HEK293 (cell line): Measurements from ENCODE around the gene ZNF286A.

ENCODE experiments used
- EGR2 ChIP-seq: fragments of 450-650 bp; formaldehyde crosslinking; IDR thresholded peaks from 2 replicates; pipeline ENCODE4 v1.5.1; 2016; ENCODE audit warnings: low read depth, missing biosample characterization, missing genetic modification characterization
- FEZF1 ChIP-seq: fragments of 450-650 bp; formaldehyde crosslinking; IDR thresholded peaks from 2 replicates; pipeline ENCODE4 v1.5.1; 2016; ENCODE audit warnings: missing biosample characterization, missing genetic modification characterization
- GLIS1 ChIP-seq: fragments of 450-650 bp; formaldehyde crosslinking; IDR thresholded peaks from 2 replicates; pipeline ENCODE4 v1.5.1; 2016; ENCODE audit warnings: missing biosample characterization, missing genetic modification characterization
- MYNN ChIP-seq: fragments of 450-650 bp; formaldehyde crosslinking; IDR thresholded peaks from 2 replicates; pipeline ENCODE4 v1.5.1; 2016; ENCODE audit warnings: missing biosample characterization, missing genetic modification characterization, borderline replicate concordance
- RBAK ChIP-seq: fragments of 450-650 bp; formaldehyde crosslinking; IDR thresholded peaks from 2 replicates; pipeline ENCODE4 v1.5.1; 2016; ENCODE audit warnings: missing biosample characterization, missing genetic modification characterization
- REST ChIP-seq: fragments of 450-650 bp; formaldehyde crosslinking; IDR thresholded peaks from 2 replicates; pipeline ENCODE4 v1.5.1; 2016; ENCODE audit warnings: missing biosample characterization, missing genetic modification characterization
- SALL2 ChIP-seq: fragments of 450-650 bp; formaldehyde crosslinking; IDR thresholded peaks from 2 replicates; pipeline ENCODE4 v1.5.0; 2017; ENCODE audit warnings: missing biosample characterization, mild to moderate bottlenecking, missing genetic modification characterization, borderline replicate concordance
- SETDB1 ChIP-seq: IDR thresholded peaks from one replicate; pipeline ENCODE4 v1.6.1; 2017; ENCODE audit warnings: mild to moderate bottlenecking, low read length, moderate library complexity, mixed read lengths; ENCODE audit not compliant: insufficient read length
- ZBTB1 ChIP-seq: fragments of 450-650 bp; formaldehyde crosslinking; IDR thresholded peaks from 2 replicates; pipeline ENCODE4 v1.5.1; 2016; ENCODE audit warnings: missing biosample characterization, missing genetic modification characterization
- ZBTB21 ChIP-seq: fragments of 450-650 bp; formaldehyde crosslinking; IDR thresholded peaks from 2 replicates; pipeline ENCODE4 v1.5.1; 2017; ENCODE audit warnings: missing biosample characterization, missing genetic modification characterization
- ZBTB6 ChIP-seq: fragments of 450-650 bp; formaldehyde crosslinking; IDR thresholded peaks from 2 replicates; pipeline ENCODE4 v1.5.1; 2017; ENCODE audit warnings: missing biosample characterization, missing genetic modification characterization
- ZIC2 ChIP-seq: fragments of 450-650 bp; formaldehyde crosslinking; IDR thresholded peaks from 2 replicates; pipeline ENCODE4 v1.5.1; 2016; ENCODE audit warnings: missing biosample characterization, missing genetic modification characterization
- ZNF133 ChIP-seq: fragments of 450-650 bp; formaldehyde crosslinking; IDR thresholded peaks from 2 replicates; pipeline ENCODE4 v1.5.1; 2016; ENCODE audit warnings: missing biosample characterization, missing genetic modification characterization
- ZNF148 ChIP-seq: fragments of 450-650 bp; formaldehyde crosslinking; IDR thresholded peaks from 2 replicates; pipeline ENCODE4 v1.5.0; 2017; ENCODE audit warnings: missing biosample characterization, missing genetic modification characterization, borderline replicate concordance
- ZNF169 ChIP-seq: fragments of 450-650 bp; formaldehyde crosslinking; IDR thresholded peaks from 2 replicates; pipeline ENCODE4 v1.5.1; 2016; ENCODE audit warnings: missing biosample characterization, missing genetic modification characterization
- ZNF292 ChIP-seq: fragments of 450-650 bp; formaldehyde crosslinking; IDR thresholded peaks from 2 replicates; pipeline ENCODE4 v1.5.1; 2016; ENCODE audit warnings: low read depth, missing biosample characterization, missing genetic modification characterization, borderline replicate concordance
- ZNF514 ChIP-seq: fragments of 450-650 bp; formaldehyde crosslinking; IDR thresholded peaks from 2 replicates; pipeline ENCODE4 v1.5.1; 2016; ENCODE audit warnings: missing biosample characterization, missing genetic modification characterization
- ZNF518A ChIP-seq: fragments of 450-650 bp; formaldehyde crosslinking; conservative IDR thresholded peaks from 2 replicates; pipeline ENCODE4 v1.5.1; 2016; ENCODE audit warnings: low read depth, missing biosample characterization, missing genetic modification characterization
- ZNF549 ChIP-seq: fragments of 450-650 bp; IDR thresholded peaks from 2 replicates; pipeline ENCODE4 v1.5.1; 2018; ENCODE audit warnings: missing biosample characterization, missing genetic modification characterization, mild to moderate bottlenecking, inconsistent platforms, moderate library complexity
- ZNF561 ChIP-seq: fragments of 450-650 bp; IDR thresholded peaks from 2 replicates; pipeline ENCODE4 v1.5.1; 2018; ENCODE audit warnings: missing biosample characterization, missing genetic modification characterization, borderline replicate concordance
- ZNF580 ChIP-seq: fragments of 450-650 bp; formaldehyde crosslinking; IDR thresholded peaks from 2 replicates; pipeline ENCODE4 v1.5.1; 2016; ENCODE audit warnings: missing biosample characterization, missing genetic modification characterization
- ZNF585B ChIP-seq: fragments of 450-650 bp; formaldehyde crosslinking; IDR thresholded peaks from 2 replicates; pipeline ENCODE4 v1.5.1; 2016; ENCODE audit warnings: missing biosample characterization, missing genetic modification characterization
- ZNF610 ChIP-seq: fragments of 450-650 bp; formaldehyde crosslinking; IDR thresholded peaks from 2 replicates; pipeline ENCODE4 v1.5.1; 2016; ENCODE audit warnings: missing biosample characterization, missing genetic modification characterization, borderline replicate concordance
- ZNF747 ChIP-seq: fragments of 450-650 bp; formaldehyde crosslinking; IDR thresholded peaks from 2 replicates; pipeline ENCODE4 v1.5.1; 2016; ENCODE audit warnings: missing biosample characterization, missing genetic modification characterization
- ZNF768 ChIP-seq: fragments of 450-650 bp; formaldehyde crosslinking; IDR thresholded peaks from 2 replicates; pipeline ENCODE4 v1.5.1; 2018; ENCODE audit warnings: missing biosample characterization, mild to moderate bottlenecking, missing genetic modification characterization
- ZNF776 ChIP-seq: fragments of 450-650 bp; formaldehyde crosslinking; IDR thresholded peaks from 2 replicates; pipeline ENCODE4 v1.5.0; 2017; ENCODE audit warnings: missing biosample characterization, missing genetic modification characterization, borderline replicate concordance
- ZNF843 ChIP-seq: fragments of 450-650 bp; formaldehyde crosslinking; IDR thresholded peaks from 2 replicates; pipeline ENCODE4 v1.5.1; 2016; ENCODE audit warnings: missing biosample characterization, missing genetic modification characterization
- ZSCAN16 ChIP-seq: fragments of 450-650 bp; formaldehyde crosslinking; IDR thresholded peaks from 2 replicates; pipeline ENCODE4 v1.5.1; 2016; ENCODE audit warnings: missing biosample characterization, missing genetic modification characterization
- ZXDB ChIP-seq: fragments of 450-650 bp; formaldehyde crosslinking; IDR thresholded peaks from 2 replicates; pipeline ENCODE4 v1.5.1; 2016; ENCODE audit warnings: missing biosample characterization, missing genetic modification characterization

Gene ZNF286A

GRCh38 chr17:15651583-15652110 lies 47.9 kb upstream of the ZNF286A start (continued):
- TF ChIP-seq ZXDB (tag by site-specific recombination) (no peak), ZNF549 (tag by site-specific recombination) (0 out of 2 replicates have a peak, but pooled peaks have one; percentile 65), ZNF561 (tag by site-specific recombination) (peak; percentile 32; the same call in 1 of the 2 replicates), REST (tag by site-specific recombination) (no peak), ZNF292 (tag by site-specific recombination) (no peak), FEZF1 (no peak), ZNF610 (no peak; the same call in 1 of the 2 replicates), ZNF169 (tag by site-specific recombination) (no peak), ZNF768 (tag by site-specific recombination) (no peak), ZBTB6 (peak; percentile 94), ZBTB21 (tag by site-specific recombination) (peak; percentile 88), GLIS1 (tag by site-specific recombination) (peak; percentile 20; the same call in 1 of the 2 replicates), ZNF585B (tag by site-specific recombination) (no peak), ZNF843 (no peak), ZNF518A (no peak), SETDB1 (no peak), ZNF514 (tag by site-specific recombination) (no peak), ZNF133 (tag by site-specific recombination) (no peak), MYNN (tag by site-specific recombination) (no peak), ZSCAN16 (tag by site-specific recombination) (no peak), RBAK (tag by site-specific recombination) (no peak), ZBTB1 (tag by site-specific recombination) (no peak), ZNF580 (tag by site-specific recombination) (no peak), ZNF747 (tag by site-specific recombination) (no peak), SALL2 (tag by site-specific recombination) (no peak), ZNF148 (no peak), ZNF776 (tag by site-specific recombination) (no peak), EGR2 (no peak), ZIC2 (tag by site-specific recombination) (no peak)
